BE2C (cell line): Measurements from ENCODE around the gene HEBP1.

Source experiments
- DNase-seq: peaks from one replicate; pipeline ENCODE4 v3.0.0-alpha.2; 2020
- H3K27me3 ChIP-seq: fragments of 250-450 bp; sonication (Bioruptor Pico); 2 replicates; pipeline ENCODE4 v1.5.1; 2020; ENCODE audit warnings: mild to moderate bottlenecking
- H3K36me3 ChIP-seq: fragments of 250-450 bp; sonication (Bioruptor Pico); 2 replicates; pipeline ENCODE4 v1.5.1; 2020; ENCODE audit warnings: mild to moderate bottlenecking
- H3K4me1 ChIP-seq: fragments of 250-450 bp; sonication (Bioruptor Pico); 2 replicates; pipeline ENCODE4 v1.5.1; 2020
- H3K4me3 ChIP-seq: 2 replicates; pipeline ENCODE4 v1.5.1; 2011; ENCODE audit warnings: low read depth, low read length
- H3K9me3 ChIP-seq: fragments of 250-450 bp; sonication (Bioruptor Pico); 2 replicates; pipeline ENCODE4 v1.5.1; 2020
- TF ChIP-seq, protein P1 (sequence below): IDR thresholded peaks from 2 replicates; pipeline ENCODE4 v1.5.1; 2012; ENCODE audit warnings: mild to moderate bottlenecking, low read depth, low read length

Gene HEBP1

DNA sequence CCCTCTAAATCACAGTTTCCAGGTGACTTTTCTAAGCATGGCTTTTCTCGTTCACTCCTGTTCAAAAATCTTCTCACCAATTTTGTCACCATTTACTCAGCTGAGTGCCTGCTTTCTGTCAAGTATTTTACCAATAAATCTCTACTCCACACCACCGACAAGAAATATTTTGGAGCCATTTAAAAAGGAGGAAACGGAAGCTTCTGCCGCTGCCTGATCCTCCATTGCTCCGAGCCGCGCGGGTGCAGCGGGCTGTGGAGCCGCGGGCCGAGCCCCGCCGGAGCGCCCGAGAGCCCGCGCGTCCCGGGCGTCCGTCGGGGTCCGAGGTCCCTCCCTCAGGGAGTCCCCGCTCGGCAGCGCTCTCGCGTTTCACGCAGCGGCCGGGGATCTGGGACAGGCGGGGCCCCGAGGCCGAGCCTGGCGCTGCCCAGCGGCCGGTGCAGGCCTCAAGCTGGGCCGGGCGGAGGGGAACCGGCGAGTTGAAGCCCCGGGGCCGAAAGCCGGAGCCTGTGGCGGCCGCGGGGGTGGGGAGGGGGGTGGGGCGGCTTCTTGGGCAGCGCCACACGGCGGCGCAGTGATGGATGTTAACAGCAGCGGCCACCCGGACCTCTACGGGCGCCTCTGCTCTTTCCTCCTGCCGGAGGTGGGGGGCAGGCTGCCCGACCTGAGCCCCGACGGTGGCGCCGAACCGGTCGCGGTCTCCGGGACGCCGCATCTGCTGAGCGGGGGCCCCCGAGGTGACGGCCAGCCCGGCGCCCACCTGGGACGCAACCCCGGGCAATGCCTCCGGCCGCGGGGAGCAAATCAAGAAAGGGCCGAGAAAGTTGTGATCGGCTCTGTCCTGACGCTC, 1.1 kb upstream of the HEBP1 start:
- Histone ChIP-seq H3K4me1 (0 out of 2 replicates have a peak, but pooled peaks cover under 1% of the 10 kb centered on the region), H3K27me3 (peaks cover 17% of the 10 kb centered on the region), H3K4me3 (peak overlapping the region; percentile 63), H3K36me3 (no peaks in the 10 kb centered on the region), H3K9me3 (no peaks in the 10 kb centered on the region)
- peak; percentile 51 for DNase-seq
- TF ChIP-seq, protein P1, sequence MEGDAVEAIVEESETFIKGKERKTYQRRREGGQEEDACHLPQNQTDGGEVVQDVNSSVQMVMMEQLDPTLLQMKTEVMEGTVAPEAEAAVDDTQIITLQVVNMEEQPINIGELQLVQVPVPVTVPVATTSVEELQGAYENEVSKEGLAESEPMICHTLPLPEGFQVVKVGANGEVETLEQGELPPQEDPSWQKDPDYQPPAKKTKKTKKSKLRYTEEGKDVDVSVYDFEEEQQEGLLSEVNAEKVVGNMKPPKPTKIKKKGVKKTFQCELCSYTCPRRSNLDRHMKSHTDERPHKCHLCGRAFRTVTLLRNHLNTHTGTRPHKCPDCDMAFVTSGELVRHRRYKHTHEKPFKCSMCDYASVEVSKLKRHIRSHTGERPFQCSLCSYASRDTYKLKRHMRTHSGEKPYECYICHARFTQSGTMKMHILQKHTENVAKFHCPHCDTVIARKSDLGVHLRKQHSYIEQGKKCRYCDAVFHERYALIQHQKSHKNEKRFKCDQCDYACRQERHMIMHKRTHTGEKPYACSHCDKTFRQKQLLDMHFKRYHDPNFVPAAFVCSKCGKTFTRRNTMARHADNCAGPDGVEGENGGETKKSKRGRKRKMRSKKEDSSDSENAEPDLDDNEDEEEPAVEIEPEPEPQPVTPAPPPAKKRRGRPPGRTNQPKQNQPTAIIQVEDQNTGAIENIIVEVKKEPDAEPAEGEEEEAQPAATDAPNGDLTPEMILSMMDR, result no peak

DNA sequence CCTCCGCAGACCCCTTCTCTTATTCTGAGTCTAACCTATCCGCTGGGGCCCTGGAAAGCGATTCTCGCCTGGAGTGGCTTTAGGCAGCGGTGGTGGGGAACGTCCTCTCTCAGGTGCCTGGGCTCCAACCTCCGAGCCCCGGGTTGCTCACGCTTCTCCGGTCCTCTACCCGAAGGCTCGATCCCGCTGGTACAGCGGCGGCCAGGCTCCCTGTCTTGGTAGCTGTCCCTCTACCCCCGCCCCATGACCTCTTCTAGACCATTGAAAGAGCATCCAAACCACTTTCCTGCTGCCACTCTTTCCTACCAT, 505 bp upstream of the HEBP1 start:
- H3K36me3 ChIP-seq, result no peaks in the 10 kb centered on the region
- no peaks in the 10 kb centered on the region for H3K9me3 ChIP-seq
- TF ChIP-seq, protein P1, result no peak
- DNase-seq, result no peak
- H3K4me1 ChIP-seq, result 0 out of 2 replicates have a peak, but pooled peaks cover 3% of the 10 kb centered on the region
- H3K27me3 ChIP-seq, result peaks cover 17% of the 10 kb centered on the region
- H3K4me3 ChIP-seq, result peak overlapping the region; percentile 63

DNA sequence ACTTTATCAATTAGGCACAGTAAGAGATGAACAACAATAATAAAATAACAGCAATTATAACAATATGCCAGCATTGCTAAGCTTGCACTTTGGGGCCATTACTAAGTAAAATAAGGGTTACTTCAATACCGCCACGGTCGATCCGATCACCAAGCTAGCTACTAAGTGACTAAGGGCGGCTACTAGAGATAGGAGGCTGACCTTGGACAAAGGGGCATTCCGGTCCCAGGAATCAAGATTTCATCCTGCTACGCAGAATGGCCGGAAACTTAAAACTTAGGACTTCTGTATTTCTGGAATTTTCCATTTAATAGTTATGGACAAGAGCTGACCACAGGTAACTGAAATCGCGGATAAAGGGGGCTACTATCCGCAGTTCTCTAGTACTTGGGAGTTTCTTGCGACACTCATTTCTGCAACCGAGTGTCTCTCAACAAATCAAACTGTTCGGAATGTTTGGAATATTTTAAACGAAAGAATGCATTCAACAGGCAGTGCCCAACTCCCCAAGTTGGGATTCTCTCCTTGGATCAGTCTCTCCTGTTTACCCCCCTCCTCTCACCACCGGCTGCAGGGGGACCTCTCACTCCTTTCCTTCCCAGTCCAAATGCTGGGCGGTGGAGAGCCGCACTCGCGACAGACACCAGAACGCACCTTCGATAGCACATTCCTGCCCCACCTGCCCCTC, 650 bp downstream of the HEBP1 start:
- H3K4me3 ChIP-seq, result peak overlapping the region; percentile 57
- TF ChIP-seq, protein P1, result no peak
- H3K36me3 ChIP-seq, result no peaks in the 10 kb centered on the region
- 0 out of 2 replicates have a peak, but pooled peaks cover 3% of the 10 kb centered on the region for H3K4me1 ChIP-seq
- H3K9me3 ChIP-seq, result no peaks in the 10 kb centered on the region
- DNase-seq, result no peak
- peaks cover 17% of the 10 kb centered on the region for H3K27me3 ChIP-seq

DNA sequence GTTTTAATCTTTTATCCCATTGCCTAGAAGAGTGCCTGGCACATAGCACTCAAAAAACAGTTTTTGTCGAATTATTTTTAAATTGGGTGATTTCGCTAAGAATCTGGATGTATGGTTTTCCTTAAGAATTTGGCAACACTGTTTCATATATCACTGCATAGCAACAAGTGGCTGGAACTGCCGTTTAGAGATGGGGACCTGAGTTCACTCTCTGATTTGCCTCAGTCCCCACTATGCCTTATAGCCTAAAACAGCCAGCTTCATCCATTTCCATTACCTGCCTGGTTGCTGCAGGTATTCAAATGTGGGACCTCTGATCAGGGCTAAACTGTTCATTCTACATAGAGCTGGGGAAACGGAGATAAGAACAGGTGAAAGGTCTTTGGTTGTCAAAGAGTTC, 1.8 kb downstream of the HEBP1 start:
- no peak for DNase-seq
- Histone ChIP-seq H3K9me3 (no peaks in the 10 kb centered on the region), H3K27me3 (peaks cover 17% of the 10 kb centered on the region), H3K4me1 (0 out of 2 replicates have a peak, but pooled peaks cover 3% of the 10 kb centered on the region), H3K36me3 (no peaks in the 10 kb centered on the region), H3K4me3 (no peak overlapping the region)
- TF ChIP-seq, protein P1, result no peak

DNA sequence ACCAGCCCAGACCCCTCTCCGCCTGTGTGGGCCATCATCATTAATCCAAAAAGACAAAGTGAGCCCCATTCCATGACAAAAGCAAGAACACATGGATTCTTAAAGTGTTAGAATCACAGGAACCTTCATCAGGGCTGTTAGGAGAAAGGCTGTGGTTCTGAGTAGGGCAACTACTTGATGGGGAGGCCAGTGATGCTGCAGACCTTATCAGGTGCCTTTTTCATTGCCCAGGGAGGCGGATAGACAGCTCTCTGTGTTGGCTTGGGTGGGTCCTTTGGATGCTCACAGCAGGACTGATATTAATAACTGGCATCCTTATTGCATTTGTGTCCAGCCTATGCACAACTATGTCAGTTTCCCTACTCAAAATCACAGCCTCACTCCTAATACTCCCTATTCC, 2.3 kb downstream of the HEBP1 start:
- H3K4me3 ChIP-seq, result no peak overlapping the region

More for the DNA sequence above, 2.3 kb downstream of the HEBP1 start:
- Histone ChIP-seq H3K36me3 (no peaks in the 10 kb centered on the region), H3K9me3 (no peaks in the 10 kb centered on the region), H3K27me3 (peaks cover 17% of the 10 kb centered on the region), H3K4me1 (0 out of 2 replicates have a peak, but pooled peaks cover 3% of the 10 kb centered on the region)
- DNase-seq, result no peak
- TF ChIP-seq, protein P1, result no peak
